Activated CD4-positive, alpha-beta T cell treated with anti-CD3 and anti-CD28 coated beads for 24 hours (primary cell): ENCODE data around the gene ZFP36L1.
"Not testable (repeated sequence)": the region's sequence is repeated elsewhere in the genome, so short reads cannot be mapped to it uniquely, and the experiment has no call there.

Experiments used
- DNase-seq, 2 donors: peaks; one replicate each; pipeline ENCODE4 v3.0.0-alpha.2; 2020; ENCODE audit warnings: low read depth in 2 of 2

ZFP36L1 gene

DNA sequence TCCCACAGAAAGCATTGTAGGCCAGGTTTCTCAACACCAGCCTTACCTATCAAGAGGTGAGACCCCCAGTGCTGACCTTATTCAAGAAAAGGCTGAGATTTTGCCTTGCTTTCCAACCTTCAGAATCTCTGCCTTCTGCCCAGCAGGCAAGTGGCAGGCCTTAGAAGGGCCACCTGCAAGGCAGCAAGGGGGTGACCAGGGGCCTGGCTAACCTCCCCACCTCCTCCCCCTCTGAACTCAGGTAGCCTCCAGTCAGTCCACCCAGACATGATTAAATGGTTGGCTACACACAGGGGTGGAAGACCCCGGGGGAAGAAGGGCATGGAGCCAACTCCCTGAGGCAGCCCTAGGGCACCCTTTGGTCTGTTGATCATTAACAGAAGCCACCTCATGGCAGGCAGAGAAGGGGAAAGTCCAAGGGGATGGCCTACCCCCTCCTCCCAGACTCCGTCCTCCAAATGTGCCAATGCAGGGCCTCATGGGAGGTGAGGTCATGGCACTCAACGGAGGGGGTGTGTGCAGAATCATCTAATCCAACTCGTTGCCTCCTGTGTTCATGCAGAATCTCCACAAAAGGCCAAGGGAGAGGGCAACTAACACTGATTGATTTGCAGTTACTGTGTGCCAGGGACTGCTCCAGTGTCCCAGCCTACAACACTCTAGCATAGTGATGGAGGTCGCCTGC, 8.5 kb downstream of the ZFP36L1 start:
- DNase-seq = no peak

DNA sequence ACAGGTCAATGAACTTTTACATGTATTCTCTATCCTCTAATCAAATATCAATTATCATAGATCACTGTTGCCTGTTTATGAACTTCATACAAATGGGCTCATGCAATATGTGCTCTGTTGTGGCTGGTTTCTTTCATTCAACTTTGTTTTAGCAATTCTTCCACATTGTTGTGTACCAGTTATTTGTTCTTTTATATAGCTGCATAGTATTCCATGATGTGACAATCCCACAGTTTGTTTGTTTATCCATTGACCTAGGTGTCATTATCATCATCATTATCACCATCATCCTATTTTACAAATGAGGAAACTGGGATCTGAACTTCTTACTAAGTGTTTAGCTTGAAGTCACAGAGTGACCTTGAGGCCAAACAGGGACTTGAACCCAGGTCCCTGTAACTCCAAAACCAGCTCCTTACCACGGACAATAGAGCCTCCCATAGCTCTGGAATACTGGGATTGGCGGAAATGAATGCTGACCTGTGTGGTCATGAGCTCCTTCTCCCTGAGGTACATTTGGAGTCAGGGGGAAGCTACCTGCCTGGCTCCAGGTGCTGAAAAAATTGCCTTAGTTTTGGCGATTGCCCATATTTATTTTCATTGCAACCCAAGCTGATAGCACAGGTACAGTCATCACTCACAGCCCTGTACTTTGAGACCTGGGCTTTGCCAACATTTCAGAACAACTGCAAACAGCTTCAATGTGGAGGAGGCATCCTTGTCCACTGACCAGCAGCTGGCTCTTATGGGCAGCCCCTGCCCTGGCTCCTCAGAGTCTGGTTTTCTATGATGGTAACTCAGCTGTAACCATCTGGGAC, 9.2 kb downstream of the ZFP36L1 start:
- DNase-seq = no peak

DNA sequence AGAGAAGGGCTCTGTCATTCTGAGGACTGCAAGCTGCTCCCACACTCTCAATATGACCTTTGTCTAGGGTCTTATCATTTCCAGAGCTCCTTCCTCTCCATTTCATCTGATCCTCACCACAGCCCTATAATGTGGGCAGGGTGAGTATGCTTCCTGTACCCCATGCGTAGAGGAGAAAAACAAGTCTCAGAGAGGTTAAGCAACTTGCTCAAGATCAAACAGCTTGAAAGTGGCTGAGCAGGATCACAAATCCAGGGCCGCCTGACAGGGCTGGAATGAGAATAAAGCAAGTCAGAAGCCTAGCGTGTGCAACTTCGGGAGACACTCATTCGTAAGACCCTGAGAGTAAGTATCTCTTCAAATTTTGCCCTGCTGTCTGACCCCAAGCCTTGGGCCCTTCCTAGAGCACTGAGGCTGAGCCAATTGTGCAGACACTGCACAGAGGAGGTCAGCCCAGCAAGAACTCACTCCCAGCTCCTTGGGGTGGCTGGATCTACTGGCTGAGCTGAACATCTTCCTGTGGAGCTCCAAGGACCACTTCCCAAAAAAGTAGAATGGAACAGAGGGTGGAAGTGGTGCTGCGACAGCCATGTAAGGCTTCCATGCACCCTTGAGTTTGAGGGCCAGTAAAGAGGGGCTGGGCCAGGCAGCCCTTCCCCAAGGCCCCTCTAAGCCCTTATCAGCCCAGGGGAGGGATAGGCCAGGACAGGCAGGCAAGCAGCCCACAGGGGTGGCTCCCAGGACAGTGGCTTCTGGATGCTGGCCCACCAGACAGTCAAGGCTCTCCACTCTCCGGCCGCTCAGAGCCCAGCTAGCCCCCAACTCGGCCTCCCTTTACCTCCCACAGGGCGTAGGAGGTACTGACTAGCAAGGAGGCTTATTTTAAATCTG, 10.5 kb downstream of the ZFP36L1 start:
- no peak for DNase-seq

DNA sequence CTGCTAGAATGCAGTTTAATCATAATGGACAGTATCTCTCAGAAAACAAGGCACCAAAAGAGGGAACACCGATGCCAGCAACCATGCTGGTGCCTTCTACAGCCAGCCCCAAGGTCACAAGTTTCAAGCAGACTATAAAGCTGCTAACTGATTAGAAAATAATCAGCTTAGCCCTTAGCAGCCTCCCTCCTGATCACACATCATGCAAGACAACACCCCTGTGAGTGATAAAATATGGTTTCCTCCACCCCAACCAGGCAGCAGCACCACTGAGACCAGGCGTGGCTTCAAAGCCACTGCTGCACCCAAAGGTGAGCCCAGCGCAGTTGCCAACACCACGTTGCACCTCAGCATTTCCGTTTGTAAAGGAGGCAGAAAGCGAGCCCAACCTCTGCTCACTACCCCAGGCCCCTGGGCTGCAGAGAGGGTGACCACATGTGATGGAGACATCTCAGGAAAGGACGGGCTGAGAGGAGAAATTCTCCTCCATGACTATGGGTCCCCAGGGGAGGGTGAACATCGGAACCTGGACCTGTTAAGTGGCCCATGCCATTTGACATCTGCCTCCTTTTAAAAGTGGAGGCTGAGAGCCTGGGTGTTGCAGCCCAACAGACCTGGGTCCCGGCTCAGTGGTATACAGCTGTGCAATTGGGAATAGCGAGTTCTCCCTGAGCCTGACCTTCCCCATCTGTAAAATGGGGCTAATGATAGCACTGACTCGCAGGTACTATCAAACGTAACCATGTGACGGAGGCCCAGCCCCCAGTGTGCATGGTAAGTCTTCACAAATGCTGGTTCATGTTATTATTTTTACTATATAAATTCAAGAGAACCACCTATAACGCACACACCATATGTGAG, 11.5 kb downstream of the ZFP36L1 start:
- DNase-seq = no peak

DNA sequence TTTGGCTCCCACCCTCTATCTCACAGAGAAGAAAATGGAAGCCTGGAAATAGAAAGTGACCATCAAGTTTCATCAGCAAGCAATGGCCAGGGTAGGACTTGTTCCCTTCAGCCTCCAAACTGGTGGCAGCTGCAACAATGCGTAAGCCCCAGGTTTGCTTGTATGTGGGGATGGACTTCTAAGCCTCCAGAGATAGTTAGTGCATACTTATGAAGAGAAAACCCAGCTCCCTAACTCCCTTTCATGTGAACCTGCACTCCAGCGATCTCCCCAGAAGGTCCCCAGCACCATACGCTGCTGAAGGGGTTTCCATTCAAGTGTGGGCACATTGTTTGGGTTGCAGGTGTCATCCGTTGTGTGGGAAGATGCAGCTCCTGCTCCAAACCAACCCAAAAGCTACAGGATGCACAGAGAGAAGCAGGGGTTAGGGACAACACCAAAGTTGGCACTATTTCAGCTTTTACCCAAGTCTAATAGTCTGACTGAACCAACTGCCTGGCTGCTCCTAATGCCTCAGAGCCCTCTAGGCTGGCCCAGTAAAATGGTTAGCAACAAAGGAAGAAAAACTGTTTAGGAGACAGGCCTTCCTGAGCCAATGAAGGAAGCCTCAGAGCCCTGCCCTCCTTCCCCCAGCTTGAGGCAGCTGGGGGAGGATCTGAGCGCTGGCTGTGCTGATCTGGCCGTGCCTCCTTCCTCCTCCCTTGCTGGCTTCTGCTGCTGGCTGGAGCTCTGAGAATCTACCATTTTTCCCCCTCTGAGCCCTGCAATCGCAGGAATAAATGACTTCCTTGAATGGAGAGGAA, 12.3 kb downstream of the ZFP36L1 start:
- no peak for DNase-seq

DNA sequence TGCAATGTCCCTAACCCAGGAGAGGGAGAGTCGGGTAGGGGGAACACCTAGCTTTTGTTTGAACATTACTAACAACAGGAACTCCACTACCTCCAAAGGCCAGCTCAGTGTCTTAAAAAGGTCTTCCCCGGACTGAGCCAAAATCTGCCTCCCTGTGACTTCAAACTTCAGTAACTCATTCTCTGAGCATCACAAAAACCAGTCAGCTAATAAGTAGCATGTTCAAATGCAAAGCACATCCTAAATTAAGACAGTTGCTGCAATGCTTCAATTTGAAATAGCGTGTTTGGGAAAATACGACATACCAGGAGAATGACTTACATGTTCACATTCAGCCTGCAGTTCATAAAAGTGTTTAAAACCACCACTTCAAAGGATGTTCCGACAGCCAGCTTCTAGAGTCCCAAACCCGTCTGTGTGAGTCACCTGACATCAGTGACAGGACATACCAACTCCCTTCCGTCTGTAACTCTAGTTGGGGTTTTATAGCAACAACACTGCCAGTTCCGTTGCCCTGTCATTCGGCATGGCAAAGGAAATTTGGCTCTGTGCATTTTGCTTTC, 13.0 kb downstream of the ZFP36L1 start:
- DNase-seq = no peak

DNA sequence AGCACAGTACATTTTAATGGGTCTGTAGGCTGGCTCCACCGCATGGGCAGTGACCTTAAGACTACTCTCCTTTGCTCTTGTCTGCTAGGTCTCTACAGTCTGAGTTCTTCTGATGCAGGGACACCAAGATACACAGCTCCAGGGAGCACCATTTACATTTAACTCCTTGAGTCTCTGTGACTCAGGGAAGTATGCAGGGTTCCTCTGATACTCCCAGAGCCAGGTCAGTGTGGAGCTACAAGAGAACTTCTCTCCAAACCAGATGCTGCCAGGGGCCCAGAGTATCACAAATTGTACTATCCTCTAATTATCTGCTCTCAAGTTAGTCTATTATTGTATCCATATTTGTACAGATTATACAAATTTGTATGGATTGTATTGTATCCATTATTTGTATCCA, 15.2 kb downstream of the ZFP36L1 start:
- DNase-seq = no peak

DNA sequence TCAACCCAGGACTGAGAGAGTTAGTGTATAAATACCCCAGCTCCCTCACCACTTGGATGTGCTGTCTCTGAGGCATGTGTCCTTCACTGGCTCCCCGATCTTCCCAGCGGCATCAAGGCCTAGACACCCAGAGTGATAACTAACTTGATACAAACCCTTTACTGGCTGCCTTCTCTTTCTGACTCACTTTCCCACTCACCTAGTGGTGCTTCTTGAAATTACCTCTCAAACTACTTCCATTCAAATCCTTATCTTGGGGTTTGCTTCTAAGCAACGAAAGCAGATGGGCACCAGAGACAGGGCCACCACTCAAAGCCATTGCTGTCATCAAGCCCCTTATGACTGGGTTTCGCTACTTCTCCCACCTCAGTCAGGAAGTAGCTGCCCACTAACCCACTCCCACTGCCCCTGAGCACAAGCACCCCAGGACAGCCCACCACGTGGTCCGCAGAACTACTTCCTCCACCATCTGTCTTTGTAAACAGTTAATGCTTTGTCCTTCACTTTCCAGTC, 17.2 kb downstream of the ZFP36L1 start:
- no peak for DNase-seq

DNA sequence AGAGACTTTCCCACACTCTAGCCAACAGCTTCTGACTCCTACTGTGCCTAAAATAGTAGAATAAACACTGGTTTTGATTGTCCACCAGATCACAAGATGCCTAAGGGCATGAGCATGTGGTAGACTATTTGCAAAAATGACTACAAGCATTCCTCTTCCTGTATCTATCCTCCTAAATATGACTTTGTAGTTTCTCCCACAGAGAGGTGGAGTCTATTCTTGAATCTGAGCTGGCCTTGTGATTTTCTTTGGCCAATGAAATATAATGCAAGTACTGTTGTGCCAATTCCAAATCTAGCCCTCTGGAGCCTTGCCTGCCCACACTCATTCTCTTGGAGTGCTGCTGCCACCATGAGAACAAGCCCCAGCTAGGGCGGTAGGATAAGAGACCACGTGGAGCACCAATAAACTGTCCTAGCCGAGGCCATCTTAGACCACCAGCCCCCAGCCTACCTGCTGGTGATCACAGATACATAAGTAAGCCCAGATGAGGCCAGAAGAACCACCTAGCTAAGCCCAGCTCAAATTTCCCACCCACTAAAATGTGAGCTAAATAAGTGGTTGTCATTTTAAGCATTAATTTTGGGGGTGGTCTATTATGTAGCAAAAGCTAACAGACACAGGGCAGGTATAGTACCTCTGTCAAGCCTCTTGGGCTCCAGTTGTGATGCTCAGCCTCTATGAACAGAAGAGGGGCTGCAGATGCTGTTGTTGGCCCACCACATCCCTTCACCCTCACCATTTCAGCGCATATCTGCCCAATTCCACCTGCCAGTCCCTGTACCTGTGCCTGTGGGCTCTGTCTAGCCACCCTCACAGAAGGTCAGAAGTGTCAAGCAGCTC, 17.9 kb downstream of the ZFP36L1 start:
- no peak for DNase-seq

DNA sequence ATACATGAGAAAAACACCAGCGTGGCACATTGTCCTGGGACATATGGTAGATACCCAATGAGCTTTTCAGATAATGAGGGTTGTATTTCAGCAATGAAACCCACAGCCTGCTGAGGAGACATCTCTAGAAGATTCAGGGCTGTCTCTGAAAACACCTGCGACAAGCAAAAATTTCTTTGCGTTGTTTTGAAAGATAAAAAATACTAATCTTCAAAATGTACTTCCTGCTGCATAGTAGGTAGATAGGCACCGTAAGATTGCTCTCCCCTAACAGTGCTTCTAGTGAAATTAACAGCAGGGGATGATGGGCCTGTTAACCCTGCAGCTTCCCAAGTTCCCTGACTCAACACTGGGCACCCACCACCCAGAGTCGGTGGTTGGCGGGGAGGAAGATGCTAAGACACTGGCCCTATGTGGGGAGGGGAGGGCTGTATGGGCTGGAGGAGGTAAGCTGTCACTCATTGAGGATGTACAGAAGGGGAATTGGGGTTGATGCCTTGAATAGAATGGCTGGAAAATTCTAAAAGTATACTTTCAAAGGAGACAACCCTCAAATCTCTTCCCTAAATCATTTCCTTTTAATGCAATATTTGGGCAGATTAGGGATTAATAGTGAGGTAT, 20.0 kb downstream of the ZFP36L1 start:
- DNase-seq = no peak

DNA sequence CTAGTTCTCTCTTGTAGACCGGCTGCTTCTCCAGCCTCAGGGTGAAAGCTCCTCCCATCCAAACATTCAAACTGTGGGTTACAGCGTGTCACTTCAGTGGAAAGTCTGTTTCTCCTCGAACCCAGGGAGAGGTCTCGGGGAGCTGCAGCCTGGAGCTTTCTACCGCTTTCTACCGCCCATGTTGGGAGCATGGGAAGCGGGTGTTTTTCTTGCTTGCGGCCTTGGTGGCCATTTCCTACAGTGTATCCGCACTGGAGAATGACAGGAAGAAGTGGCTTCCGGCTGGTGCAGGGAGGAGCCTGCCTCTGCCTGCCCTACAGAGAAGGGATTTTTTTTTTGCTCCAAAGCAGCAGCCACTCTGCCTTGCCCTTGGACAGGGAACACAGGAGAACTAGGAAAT, 21.2 kb downstream of the ZFP36L1 start:
- DNase-seq = no peak

DNA sequence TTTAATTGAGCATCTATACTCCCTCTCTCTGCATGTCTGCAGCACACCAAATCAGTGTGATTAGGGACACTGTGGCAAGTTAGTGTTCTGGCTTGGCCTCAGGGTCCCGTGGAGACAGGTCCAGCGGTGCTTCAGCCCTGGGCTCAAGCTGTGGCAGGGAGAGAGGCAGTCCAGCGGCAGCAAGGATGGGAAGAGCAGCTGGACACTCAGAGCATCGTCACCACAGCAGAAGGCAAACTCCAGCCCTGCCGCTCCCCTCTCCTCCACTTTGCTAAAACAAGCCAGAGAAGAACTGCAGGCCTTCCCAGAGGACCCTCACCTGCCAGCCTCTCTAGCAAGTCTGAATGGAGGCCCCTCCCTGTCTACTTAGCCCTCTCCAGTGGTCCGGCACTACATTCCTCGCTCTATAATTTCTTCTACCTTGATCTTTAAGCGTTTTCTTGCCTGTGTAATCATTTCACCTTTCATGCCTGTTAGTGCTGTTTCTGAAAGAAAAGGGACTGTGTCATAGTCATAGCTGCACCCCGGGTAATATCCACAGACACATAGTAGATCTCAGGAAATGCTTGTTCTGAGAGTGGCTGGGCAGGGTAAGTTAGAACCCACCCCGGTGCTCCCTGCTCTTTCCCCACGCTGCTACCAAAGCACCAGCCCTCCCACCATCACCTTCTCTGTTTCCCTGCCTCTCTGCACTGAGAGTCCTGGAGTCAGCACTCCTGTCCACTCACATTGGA, 22.1 kb downstream of the ZFP36L1 start:
- no peak for DNase-seq

DNA sequence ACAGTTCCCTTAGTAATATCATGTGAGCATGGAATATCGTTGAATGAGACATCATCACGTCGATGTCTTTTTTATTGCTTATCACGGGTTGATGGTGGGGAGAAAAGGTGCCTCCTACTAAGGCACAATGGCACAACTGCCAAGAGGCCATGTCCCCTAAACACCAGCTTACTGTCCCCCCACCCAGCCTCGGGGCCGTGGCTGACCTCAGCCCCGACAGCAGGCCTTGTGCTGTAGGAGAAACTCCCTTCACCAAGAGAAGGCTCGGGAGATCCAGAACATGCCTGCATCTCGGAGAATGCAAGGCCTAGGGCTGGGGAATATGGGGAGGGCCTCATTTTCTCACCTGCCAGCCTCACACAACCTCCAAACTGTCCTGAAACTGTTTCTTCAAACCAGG, 22.8 kb downstream of the ZFP36L1 start:
- DNase-seq = no peak

DNA sequence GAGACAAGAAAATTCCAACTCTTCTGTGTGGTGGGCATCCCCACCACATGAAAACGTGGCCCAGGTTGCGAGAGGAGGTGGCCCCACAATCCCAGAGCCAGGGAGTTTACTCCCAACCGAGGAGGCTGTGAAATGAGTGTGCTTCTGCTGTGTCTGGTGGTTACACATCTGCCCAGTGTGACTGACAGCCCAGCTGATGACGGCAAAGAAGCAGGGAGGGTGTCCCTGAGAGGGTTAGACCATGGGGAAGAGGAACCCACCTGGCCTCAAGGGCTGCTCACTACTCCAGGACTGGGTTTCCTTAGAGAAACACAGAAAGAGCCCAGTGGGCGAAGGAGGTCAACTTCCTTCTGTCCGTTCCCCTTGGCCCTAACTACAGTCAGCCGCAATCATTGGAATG, 24.6 kb downstream of the ZFP36L1 start:
- DNase-seq = no peak

DNA sequence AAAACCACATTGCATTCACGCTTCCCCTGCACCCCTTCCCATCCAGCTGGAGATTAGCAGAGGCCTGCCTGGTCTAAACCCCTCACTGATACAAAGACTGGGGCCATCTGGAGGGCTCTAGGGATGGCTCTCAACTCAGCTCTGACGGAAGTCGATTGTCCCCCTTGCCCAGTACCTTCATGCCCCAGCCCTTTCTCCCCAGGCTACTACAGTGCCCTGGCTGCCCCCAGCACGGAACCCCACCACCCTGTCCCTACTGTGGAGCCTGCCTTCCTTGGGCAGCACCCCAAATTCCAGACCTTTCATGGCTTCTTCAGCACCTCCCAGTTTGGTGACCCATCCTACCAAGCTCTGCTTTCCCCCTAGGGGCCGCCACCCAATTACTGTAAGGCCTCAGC, 25.6 kb downstream of the ZFP36L1 start:
- no peak for DNase-seq

DNA sequence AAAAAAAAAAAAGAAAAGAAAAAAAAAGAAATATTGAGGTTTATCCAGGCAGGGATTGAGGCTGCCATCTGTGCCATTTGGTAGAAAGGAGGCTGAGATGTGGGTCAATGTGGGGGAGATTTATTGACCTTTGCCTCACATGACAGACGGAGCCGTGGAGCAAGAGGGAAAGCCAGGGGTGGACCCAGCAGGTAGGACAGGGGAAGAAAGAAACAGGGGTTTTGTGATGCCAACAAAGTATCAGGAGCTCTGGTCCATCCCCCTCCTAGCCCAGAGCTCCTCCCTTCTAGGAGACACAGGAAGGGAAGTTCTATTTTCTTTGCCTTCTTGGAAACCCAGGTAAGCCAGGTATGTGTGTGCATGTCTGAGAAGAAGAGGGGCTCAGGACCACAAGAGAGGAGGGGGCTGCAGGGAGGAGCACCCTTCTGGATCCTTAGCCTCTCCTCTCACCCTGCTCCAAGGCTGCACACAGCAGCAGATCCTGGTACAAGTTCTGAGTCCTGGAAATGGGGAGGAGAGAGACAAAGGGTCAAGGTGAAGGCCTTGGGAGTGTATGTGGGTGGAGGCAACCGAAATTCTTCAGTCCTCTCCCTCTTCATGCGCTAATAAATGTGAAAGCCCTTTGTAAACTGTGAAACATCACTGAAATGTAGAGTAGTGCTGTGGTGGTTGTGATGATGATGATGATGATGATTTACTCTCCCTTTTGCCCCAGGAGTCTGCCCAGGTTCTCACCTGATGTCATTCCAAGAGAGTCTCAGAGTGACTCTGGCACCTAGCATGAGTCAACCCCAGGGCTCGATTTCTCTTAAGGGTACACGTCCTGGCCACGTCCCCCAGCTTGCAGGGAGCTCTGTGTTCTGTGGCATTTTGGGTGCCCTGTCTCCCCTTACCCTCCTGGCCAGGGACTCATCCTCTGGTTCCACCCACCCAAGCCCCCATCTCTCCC, 26.3 kb downstream of the ZFP36L1 start:
- no peak for DNase-seq

DNA sequence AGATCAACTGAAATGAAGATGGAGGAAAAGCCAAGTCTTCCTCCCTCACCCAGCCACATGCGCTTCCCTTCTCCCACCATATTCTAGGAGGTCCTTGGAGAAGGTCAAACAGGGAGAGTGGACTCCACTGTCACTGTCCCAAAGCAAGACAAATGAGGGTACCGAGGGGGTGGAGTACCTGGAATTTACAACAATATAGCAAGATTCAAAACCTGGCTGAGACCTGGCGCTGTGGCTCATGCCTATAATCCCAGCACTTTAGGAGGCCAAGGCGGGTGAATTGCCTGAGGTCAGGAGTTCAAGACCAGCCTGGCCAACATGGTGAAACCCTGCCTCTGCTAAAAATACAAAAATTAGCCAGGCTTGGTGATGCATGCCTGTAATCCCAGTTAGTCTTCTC, 29.0 kb downstream of the ZFP36L1 start:
- not testable (repeated sequence) for DNase-seq
